Suprapubic skin (tissue), 4 donors: ENCODE results near the gene TOX3. TPM values are rescaled to one million over a fixed set of nuclear protein-coding genes. Genes with fewer than 3 reads are reported as not detected.

Source experiments
- DNase-seq, 2 donors: peaks; one replicate each; pipeline ENCODE4 v3.0.0-alpha.2; 2019; ENCODE audit warnings: low spot score in 2 of 2
- H3K27ac ChIP-seq: fragments of 200-600 bp; sonication (generic); one replicate; pipeline ENCODE4 v1.5.1; 2019
- H3K27me3 ChIP-seq: fragments of 200-600 bp; sonication (generic); one replicate; pipeline ENCODE4 v1.5.1; 2019
- H3K36me3 ChIP-seq: fragments of 200-600 bp; sonication (generic); one replicate; pipeline ENCODE4 v1.5.1; 2019
- H3K4me1 ChIP-seq: fragments of 200-600 bp; sonication (generic); one replicate; pipeline ENCODE4 v1.5.1; 2019
- H3K4me3 ChIP-seq: fragments of 200-600 bp; sonication (generic); one replicate; pipeline ENCODE4 v1.5.1; 2019; ENCODE audit warnings: mild to moderate bottlenecking
- H3K9me3 ChIP-seq: fragments of 200-600 bp; sonication (generic); one replicate; pipeline ENCODE4 v1.5.1; 2019
- EP300 ChIP-seq: sonication (generic); formaldehyde crosslinking; IDR thresholded peaks from one replicate; pipeline ENCODE4 v1.6.1; 2017; ENCODE audit warnings: antibody characterized with exemption
- POLR2A ChIP-seq, 2 donors: fragments of 450-650 bp; IDR thresholded peaks; one replicate each; pipeline ENCODE4 v1.6.1; 2017; ENCODE audit warnings: antibody characterized with exemption in 2 of 2, mild to moderate bottlenecking in 2 of 2, moderate library complexity in 2 of 2
- POLR2AphosphoS5 ChIP-seq, 3 donors: sonication (generic); formaldehyde crosslinking; IDR thresholded peaks; one replicate each; pipeline ENCODE4 v1.6.1; 2017; ENCODE audit warnings: antibody characterized with exemption in 3 of 3
- WGBS: methylation state at CpG from one replicate; pipeline ENCODE4 v1.1.5; 2018; 5-methylcytosine and 5-hydroxymethylcytosine counted together
- total RNA-seq, 4 donors: library from RNA; depleted of rRNA; stranded (reverse); fragments of >200 nt; gene quantifications; one replicate each; pipeline ENCODE4 v1.1.0, GENCODE V29; 2016
- TF ChIP-seq, protein P1 (sequence below), 2 donors: fragments of 200-600 bp in 1 of 2; fragments of 450-650 bp in 1 of 2; sonication (generic) in 1 of 2; IDR thresholded peaks; one replicate each; pipeline ENCODE4 v1.5.1; 2016 to 2019; ENCODE audit warnings: antibody characterized with exemption in 2 of 2, mild to moderate bottlenecking in 1 of 2, moderate library complexity in 1 of 2

The TOX3 gene
- total RNA-seq, 4 donors from 2014 or later: 1.6 to 4.9 (median 4.8) TPM

DNA sequence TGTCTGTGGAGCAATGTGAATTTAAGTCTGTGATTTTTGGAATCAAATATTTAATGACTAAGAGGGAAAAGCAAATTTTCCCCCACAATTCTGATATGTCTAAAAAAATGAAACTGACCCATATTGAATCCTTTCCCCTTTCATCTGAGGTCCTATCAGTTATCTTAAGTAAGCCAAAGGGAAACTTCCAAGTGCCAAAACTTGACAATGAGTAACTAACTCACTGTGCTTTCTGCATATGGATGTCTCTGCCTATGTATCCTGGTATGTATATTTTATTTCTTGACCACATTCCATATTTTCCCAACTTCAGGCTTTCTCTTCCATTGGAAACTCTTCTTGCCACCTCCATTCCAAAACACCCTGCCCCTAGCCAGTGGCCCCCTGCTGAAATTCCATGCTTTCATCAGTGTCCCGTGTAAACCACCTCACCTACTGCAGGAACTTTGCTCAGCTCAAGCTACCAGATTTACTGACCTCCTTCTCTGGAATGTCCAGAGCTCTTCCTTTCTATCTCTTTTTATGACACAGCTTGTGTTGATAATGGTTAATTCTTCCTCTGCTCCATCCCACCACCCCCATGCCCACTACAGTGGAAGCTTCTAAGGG lies 59.0 kb downstream of the TOX3 start:
- TF ChIP-seq, protein P1, sequence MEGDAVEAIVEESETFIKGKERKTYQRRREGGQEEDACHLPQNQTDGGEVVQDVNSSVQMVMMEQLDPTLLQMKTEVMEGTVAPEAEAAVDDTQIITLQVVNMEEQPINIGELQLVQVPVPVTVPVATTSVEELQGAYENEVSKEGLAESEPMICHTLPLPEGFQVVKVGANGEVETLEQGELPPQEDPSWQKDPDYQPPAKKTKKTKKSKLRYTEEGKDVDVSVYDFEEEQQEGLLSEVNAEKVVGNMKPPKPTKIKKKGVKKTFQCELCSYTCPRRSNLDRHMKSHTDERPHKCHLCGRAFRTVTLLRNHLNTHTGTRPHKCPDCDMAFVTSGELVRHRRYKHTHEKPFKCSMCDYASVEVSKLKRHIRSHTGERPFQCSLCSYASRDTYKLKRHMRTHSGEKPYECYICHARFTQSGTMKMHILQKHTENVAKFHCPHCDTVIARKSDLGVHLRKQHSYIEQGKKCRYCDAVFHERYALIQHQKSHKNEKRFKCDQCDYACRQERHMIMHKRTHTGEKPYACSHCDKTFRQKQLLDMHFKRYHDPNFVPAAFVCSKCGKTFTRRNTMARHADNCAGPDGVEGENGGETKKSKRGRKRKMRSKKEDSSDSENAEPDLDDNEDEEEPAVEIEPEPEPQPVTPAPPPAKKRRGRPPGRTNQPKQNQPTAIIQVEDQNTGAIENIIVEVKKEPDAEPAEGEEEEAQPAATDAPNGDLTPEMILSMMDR (IDR thresholded peaks at IDR 0.05): no peak
- TF ChIP-seq EP300 (no peak), POLR2AphosphoS5 (IDR thresholded peaks at IDR 0.05) (no peak), POLR2A (IDR thresholded peaks at IDR 0.05) (no peak)
- no peak overlapping the region for H3K4me3 ChIP-seq
- WGBS: 89% methylated on average over 1 of the region's 1 CpG
- no peak for DNase-seq
- H3K27me3 ChIP-seq: no peaks in the 10 kb centered on the region
- no peak overlapping the region for H3K27ac ChIP-seq
- H3K4me1 ChIP-seq: no peaks in the 10 kb centered on the region
- H3K36me3 ChIP-seq: no peaks in the 10 kb centered on the region
- no peaks in the 10 kb centered on the region for H3K9me3 ChIP-seq

DNA sequence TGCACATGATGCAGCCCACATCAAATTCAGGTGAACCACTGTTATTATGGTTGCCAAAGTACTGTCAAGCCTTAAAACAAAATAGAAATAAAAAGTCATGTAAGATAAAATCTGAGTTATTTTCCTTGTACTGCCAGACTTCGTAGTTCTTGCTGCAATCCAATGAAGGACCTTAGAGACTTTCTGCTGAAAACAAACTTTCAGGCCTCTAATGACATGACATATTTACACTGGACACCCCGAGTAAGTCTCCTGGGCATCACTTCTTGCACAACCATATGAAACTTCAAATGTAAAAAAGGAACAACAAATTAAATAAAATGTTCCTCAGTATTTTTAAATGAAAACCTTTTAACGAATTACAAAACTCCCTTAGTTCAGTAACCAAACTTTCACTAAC lies 66.7 kb downstream of the TOX3 start:
- no peaks in the 10 kb centered on the region for H3K9me3 ChIP-seq
- no peaks in the 10 kb centered on the region for H3K27me3 ChIP-seq
- H3K36me3 ChIP-seq: no peaks in the 10 kb centered on the region
- no peak overlapping the region for H3K27ac ChIP-seq
- WGBS: 69% methylated on average over 3 of the region's 3 CpGs
- TF ChIP-seq EP300: no peak
- TF ChIP-seq, protein P1 (IDR thresholded peaks at IDR 0.05): no peak
- TF ChIP-seq POLR2AphosphoS5 (IDR thresholded peaks at IDR 0.05): no peak
- no peak for TF ChIP-seq POLR2A (IDR thresholded peaks at IDR 0.05)
- H3K4me1 ChIP-seq: no peaks in the 10 kb centered on the region
- H3K4me3 ChIP-seq: no peak overlapping the region
- no peak for DNase-seq

- Histone ChIP-seq H3K4me3 (no peak overlapping the region), H3K27ac (no peak overlapping the region), H3K27me3 (no peaks in the 10 kb centered on the region), H3K4me1 (no peaks in the 10 kb centered on the region), H3K36me3 (no peaks in the 10 kb centered on the region), H3K9me3 (no peaks in the 10 kb centered on the region)
- WGBS: 77% methylated on average over 2 of the region's 2 CpGs
- TF ChIP-seq, protein P1 (IDR thresholded peaks at IDR 0.05): no peak
- no peak for TF ChIP-seq EP300
- TF ChIP-seq POLR2A (IDR thresholded peaks at IDR 0.05): no peak
- no peak for TF ChIP-seq POLR2AphosphoS5 (IDR thresholded peaks at IDR 0.05)
- DNase-seq: no peak
These were observed 70.8 kb downstream of the TOX3 start for GRCh38 chr16:52476111-52476510.

GRCh38 chr16:52474679-52475078 lies 72.3 kb downstream of the TOX3 start:
- WGBS: 91% methylated on average over 4 of the region's 4 CpGs

DNA sequence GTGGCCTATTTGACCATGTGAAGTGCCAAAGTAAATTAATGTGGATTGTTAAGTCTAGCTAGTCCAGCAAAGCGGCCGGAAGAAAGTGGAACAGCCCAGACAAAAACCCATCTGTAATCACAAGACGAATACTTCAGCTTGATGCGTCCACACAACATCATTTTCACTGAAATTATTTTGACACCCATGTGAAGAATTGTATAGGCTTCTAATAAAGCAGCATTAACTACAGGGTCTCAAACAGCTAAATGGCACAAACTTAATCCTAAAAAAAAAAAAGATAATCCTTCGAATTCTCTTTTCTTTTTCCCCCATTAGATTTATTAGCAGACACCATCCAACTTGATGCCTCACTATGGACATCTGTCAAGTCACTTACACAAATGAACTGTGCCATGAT lies 73.8 kb downstream of the TOX3 start:
- no peaks in the 10 kb centered on the region for H3K27me3 ChIP-seq
- no peak for TF ChIP-seq EP300
- TF ChIP-seq POLR2AphosphoS5 (IDR thresholded peaks at IDR 0.05): no peak
- TF ChIP-seq, protein P1 (IDR thresholded peaks at IDR 0.05): no peak
- TF ChIP-seq POLR2A (IDR thresholded peaks at IDR 0.05): no peak
- 93% methylated on average over 5 of the region's 5 CpGs for WGBS
- H3K4me3 ChIP-seq: no peak overlapping the region
- no peak overlapping the region for H3K27ac ChIP-seq
- DNase-seq: no peak
- no peaks in the 10 kb centered on the region for H3K9me3 ChIP-seq
- H3K36me3 ChIP-seq: no peaks in the 10 kb centered on the region
- H3K4me1 ChIP-seq: no peaks in the 10 kb centered on the region

More at GRCh38 chr16:52474679-52475078, 72.3 kb downstream of the TOX3 start:
- Histone ChIP-seq H3K27me3 (no peaks in the 10 kb centered on the region), H3K27ac (no peak overlapping the region), H3K36me3 (no peaks in the 10 kb centered on the region), H3K4me1 (no peaks in the 10 kb centered on the region), H3K9me3 (no peaks in the 10 kb centered on the region), H3K4me3 (no peak overlapping the region)
- DNase-seq: no peak
- TF ChIP-seq, protein P1 (IDR thresholded peaks at IDR 0.05): no peak
- TF ChIP-seq EP300: no peak
- no peak for TF ChIP-seq POLR2A (IDR thresholded peaks at IDR 0.05)
- TF ChIP-seq POLR2AphosphoS5 (IDR thresholded peaks at IDR 0.05): no peak
